ENCODE results near the gene P2RY2. TPM values are rescaled to one million over a fixed set of nuclear protein-coding genes. Genes with fewer than 3 reads are reported as not detected.
A peak's percentile ranks its signal among the peaks of the same experiment; 100 is the strongest.

Gene P2RY2
- total RNA-seq, 1 experiment from 2014 or later: 2.9 TPM

DNA sequence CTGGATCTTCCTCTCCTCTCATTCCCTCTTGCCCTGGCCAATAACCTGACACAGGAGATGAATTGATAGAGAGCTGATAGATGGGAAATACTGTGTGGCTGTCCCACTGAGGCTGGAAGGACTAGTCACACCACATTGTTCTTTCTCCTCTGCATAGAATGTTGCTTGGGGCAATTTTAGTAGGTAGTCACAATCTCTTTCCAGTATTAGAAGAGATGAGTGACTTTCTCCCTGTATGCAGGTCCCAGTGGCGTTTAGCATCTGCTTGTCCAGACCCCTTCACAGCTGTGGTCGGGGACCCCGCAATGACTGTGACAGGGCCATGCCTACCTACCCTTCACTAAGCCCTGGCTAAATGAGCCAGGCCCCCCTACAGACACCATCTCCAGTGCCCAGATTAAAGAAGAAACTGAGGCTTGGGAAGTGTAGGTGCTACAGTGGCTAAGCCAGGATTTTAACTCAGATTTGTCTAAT, 24.0 kb upstream of the P2RY2 start:
- Histone ChIP-seq H2AFZ (ENCODE audit: low read depth, low read length, poor library complexity, severe bottlenecking) (no peak overlapping the region), H3K79me2 (ENCODE audit: insufficient read depth, low read length) (no peaks in the 10 kb centered on the region), H3K27ac (ENCODE audit: low read depth, low read length) (no peak overlapping the region), H3K9me2 (ENCODE audit: insufficient read depth) (no peaks in the 10 kb centered on the region), H3K9me3 (ENCODE audit: control insufficient read depth in 1 of 2, insufficient read depth in 1 of 2, low read depth in 1 of 2, low read length in 2 of 2) (no peaks in the 10 kb centered on the region), H3K36me3 (ENCODE audit: control insufficient read depth in 1 of 2, insufficient read depth in 2 of 2, low read length in 2 of 2) (no peaks in the 10 kb centered on the region), H4K20me1 (ENCODE audit: insufficient read depth) (no peaks in the 10 kb centered on the region), H3K4me1 (ENCODE audit: control insufficient read depth in 1 of 2, insufficient read depth in 2 of 2, low read length in 2 of 2) (peaks cover 34 to 71% of the 10 kb centered on the region in 2 experiments), H3K4me3 (replicated peaks in 1 of 2; ENCODE audit: low read depth in 1 of 2, low read length in 2 of 2) (peak overlapping the region in 1 of 2 experiments; percentile 39; a peak in 1 of 4 replicates), H3K4me2 (ENCODE audit: low read length) (peak overlapping the region; percentile 81), H3K27me3 (ENCODE audit: insufficient read depth, low read length) (no peaks in the 10 kb centered on the region), H3K9ac (ENCODE audit: low read length) (no peak overlapping the region)
- no peak for ATAC-seq
- BruUV-seq (replicated peaks): no TSS peak
- POLR2A ChIA-PET: no interaction called here
- no peak for DNase-seq (ENCODE audit: low read depth, low spot score)
- intact Hi-C loops (cut with micrococcal nuclease): no loop called here
- RAD21 ChIA-PET (ENCODE audit: low non-redundant PET in 1 of 2, low total read pairs in 2 of 2, uncharacterized antibody in 2 of 2, unreplicated experiment in 2 of 2): interaction anchor here in 1 of 2 experiments (0.8 kb wide), 1 partner anchor 49 kb away, joined by 3 read pairs; no protein-coding TSS in a partner anchor
- TF ChIP-seq SP1 (IDR thresholded peaks at IDR 0.05; ENCODE audit: low read depth) (no peak), ELF1 (IDR thresholded peaks at IDR 0.05; ENCODE audit: borderline replicate concordance, low read depth) (no peak), EZH2phosphoT487 (IDR thresholded peaks at IDR 0.05; ENCODE audit: borderline replicate concordance) (no peak), POLR2AphosphoS5 (IDR thresholded peaks at IDR 0.05; ENCODE audit: low read depth, low read length) (no peak), JUND (IDR thresholded peaks at IDR 0.05) (no peak), RAD21 (IDR thresholded peaks at IDR 0.05; ENCODE audit: low read depth) (no peak), CBX3 (IDR thresholded peaks at IDR 0.05; ENCODE audit: low read depth) (no peak), SIN3A (IDR thresholded peaks at IDR 0.05; ENCODE audit: low read depth) (no peak), CEBPB (IDR thresholded peaks at IDR 0.05; ENCODE audit: low read depth) (no peak), YY1 (IDR thresholded peaks at IDR 0.05; ENCODE audit: extremely low read depth, insufficient replicate concordance, low read depth, low read length) (no peak), ZFX (IDR thresholded peaks at IDR 0.05) (no peak)
- TF ChIP-seq, protein P1, sequence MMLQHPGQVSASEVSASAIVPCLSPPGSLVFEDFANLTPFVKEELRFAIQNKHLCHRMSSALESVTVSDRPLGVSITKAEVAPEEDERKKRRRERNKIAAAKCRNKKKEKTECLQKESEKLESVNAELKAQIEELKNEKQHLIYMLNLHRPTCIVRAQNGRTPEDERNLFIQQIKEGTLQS (IDR thresholded peaks at IDR 0.05): no peak
- TF ChIP-seq, protein P2, sequence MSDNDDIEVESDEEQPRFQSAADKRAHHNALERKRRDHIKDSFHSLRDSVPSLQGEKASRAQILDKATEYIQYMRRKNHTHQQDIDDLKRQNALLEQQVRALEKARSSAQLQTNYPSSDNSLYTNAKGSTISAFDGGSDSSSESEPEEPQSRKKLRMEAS (IDR thresholded peaks at IDR 0.05): no peak
- TF ChIP-seq, protein P3, sequence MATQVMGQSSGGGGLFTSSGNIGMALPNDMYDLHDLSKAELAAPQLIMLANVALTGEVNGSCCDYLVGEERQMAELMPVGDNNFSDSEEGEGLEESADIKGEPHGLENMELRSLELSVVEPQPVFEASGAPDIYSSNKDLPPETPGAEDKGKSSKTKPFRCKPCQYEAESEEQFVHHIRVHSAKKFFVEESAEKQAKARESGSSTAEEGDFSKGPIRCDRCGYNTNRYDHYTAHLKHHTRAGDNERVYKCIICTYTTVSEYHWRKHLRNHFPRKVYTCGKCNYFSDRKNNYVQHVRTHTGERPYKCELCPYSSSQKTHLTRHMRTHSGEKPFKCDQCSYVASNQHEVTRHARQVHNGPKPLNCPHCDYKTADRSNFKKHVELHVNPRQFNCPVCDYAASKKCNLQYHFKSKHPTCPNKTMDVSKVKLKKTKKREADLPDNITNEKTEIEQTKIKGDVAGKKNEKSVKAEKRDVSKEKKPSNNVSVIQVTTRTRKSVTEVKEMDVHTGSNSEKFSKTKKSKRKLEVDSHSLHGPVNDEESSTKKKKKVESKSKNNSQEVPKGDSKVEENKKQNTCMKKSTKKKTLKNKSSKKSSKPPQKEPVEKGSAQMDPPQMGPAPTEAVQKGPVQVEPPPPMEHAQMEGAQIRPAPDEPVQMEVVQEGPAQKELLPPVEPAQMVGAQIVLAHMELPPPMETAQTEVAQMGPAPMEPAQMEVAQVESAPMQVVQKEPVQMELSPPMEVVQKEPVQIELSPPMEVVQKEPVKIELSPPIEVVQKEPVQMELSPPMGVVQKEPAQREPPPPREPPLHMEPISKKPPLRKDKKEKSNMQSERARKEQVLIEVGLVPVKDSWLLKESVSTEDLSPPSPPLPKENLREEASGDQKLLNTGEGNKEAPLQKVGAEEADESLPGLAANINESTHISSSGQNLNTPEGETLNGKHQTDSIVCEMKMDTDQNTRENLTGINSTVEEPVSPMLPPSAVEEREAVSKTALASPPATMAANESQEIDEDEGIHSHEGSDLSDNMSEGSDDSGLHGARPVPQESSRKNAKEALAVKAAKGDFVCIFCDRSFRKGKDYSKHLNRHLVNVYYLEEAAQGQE (IDR thresholded peaks at IDR 0.05; ENCODE audit: low read depth): no peak
- CTCF ChIA-PET: interaction anchor here (1.0 to 2.9 kb wide), 2 partner anchors 9 to 43 kb away, joined by 3 to 13 read pairs; no protein-coding TSS in a partner anchor

Data from HCT116 (cell line).